Peyer's patch (tissue), 4 donors: Measurements from ENCODE around the gene AP4E1. TPM values are rescaled to one million over a fixed set of nuclear protein-coding genes. Genes with fewer than 3 reads are reported as not detected.

Experiments
- DNase-seq, 3 donors: peaks; one replicate each; pipeline ENCODE4 v3.0.0-alpha.2; 2017 to 2019
- H3K27ac ChIP-seq, 4 donors: fragments of 200-600 bp; sonication (generic); one replicate each; pipeline ENCODE4 v1.5.1; 2016 to 2019
- H3K27me3 ChIP-seq, 2 donors: fragments of 200-600 bp; sonication (generic); one replicate each; pipeline ENCODE4 v1.5.1; 2019
- H3K36me3 ChIP-seq, 3 donors: fragments of 200-600 bp; sonication (generic); one replicate each; pipeline ENCODE4 v1.5.1; 2016 to 2019
- H3K4me1 ChIP-seq, 4 donors: fragments of 200-600 bp; sonication (generic); one replicate each; pipeline ENCODE4 v1.5.1; 2016 to 2019
- H3K4me3 ChIP-seq, 4 donors: fragments of 200-600 bp; sonication (generic); 1 replicate in 3 of 4; 2 replicates in 1 of 4; pipeline ENCODE4 v1.5.1; 2016 to 2019; ENCODE audit warnings: mild to moderate bottlenecking in 1 of 4
- H3K9me3 ChIP-seq, 4 donors: fragments of 200-600 bp; sonication (generic); one replicate each; pipeline ENCODE4 v1.5.1; 2016 to 2019; ENCODE audit warnings: mild to moderate bottlenecking in 1 of 4
- POLR2A ChIP-seq, 2 donors: fragments of 450-650 bp; IDR thresholded peaks; one replicate each; pipeline ENCODE4 v1.5.1; 2017; ENCODE audit warnings: antibody characterized with exemption in 2 of 2, mild to moderate bottlenecking in 2 of 2, moderate library complexity in 2 of 2
- total RNA-seq, 4 donors: library from RNA; depleted of rRNA; stranded (reverse); fragments of >200 nt; gene quantifications; one replicate each; pipeline ENCODE4 v1.1.0, GENCODE V29; 2016
- TF ChIP-seq, protein P1 (sequence below), 6 experiments: fragments of 450-650 bp in 4 of 6; fragments of 200-600 bp in 2 of 6; sonication (generic) in 1 of 6; IDR thresholded peaks; one replicate each; pipeline ENCODE4 v1.5.1; 2017 to 2019; ENCODE audit warnings: antibody characterized with exemption in 6 of 6, mild to moderate bottlenecking in 3 of 6, moderate library complexity in 1 of 6

AP4E1 gene
- total RNA-seq, 4 donors from 2014 or later = 8.3 to 13.7 (median 11.9) TPM

DNA sequence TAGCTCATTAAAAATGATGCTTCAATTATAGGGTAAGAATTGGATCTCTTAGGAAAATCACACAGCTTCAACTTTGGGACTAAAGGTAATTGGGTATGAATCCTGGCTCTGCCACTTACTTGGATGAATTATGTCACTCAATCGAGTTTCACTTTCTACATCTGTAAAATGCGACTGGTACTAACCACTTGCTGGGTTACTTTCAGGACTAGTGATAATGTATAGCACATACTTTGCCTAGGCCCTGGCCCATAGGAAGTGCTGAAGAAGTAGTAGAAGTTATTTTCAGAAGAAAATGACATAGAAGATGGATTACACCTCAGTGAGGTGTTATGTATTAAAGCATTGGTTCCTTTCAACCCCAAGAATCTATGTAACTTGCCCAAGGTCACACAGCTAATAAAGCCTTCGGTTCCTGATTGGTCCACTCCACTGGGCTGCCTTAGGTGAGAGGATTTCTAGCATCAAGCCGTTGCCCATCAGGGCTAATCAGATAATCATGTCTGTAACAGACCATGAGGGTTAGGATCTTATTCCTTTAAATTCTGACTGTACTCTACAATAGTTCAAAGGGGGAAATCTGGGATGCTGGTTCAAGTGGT, 29.4 kb upstream of the AP4E1 start:
- Histone ChIP-seq H3K9me3 (no peaks in the 10 kb centered on the region), H3K4me1 (peaks cover 0 to 15% (median 0%) of the 10 kb centered on the region in 4 donors), H3K36me3 (no peaks in the 10 kb centered on the region), H3K27ac (peak overlapping the region in 2 of 4 donors; percentile 8 to 67), H3K4me3 (no peak overlapping the region), H3K27me3 (no peaks in the 10 kb centered on the region)
- no peak for TF ChIP-seq POLR2A (IDR thresholded peaks at IDR 0.05)
- TF ChIP-seq, protein P1, sequence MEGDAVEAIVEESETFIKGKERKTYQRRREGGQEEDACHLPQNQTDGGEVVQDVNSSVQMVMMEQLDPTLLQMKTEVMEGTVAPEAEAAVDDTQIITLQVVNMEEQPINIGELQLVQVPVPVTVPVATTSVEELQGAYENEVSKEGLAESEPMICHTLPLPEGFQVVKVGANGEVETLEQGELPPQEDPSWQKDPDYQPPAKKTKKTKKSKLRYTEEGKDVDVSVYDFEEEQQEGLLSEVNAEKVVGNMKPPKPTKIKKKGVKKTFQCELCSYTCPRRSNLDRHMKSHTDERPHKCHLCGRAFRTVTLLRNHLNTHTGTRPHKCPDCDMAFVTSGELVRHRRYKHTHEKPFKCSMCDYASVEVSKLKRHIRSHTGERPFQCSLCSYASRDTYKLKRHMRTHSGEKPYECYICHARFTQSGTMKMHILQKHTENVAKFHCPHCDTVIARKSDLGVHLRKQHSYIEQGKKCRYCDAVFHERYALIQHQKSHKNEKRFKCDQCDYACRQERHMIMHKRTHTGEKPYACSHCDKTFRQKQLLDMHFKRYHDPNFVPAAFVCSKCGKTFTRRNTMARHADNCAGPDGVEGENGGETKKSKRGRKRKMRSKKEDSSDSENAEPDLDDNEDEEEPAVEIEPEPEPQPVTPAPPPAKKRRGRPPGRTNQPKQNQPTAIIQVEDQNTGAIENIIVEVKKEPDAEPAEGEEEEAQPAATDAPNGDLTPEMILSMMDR (IDR thresholded peaks at IDR 0.05) = no peak
- no peak for DNase-seq

DNA sequence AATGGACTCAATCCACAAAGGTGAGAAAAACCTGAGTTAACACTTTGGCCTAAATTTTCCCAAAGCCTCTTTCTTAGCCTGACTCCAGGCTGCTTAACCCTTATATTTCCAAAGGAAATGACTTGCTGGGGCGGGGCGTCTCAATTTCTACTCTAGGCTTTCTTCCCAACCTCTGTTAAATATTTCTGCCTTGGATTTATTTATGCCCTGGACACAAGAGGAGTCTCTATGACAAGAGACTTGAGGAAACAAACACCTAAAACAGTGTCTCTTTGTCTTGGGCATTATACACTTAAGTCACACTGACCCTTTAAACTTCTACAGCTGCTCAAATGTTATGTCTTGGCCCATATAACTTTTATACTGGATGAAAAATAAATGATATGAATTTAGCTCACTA, 28.3 kb upstream of the AP4E1 start:
- Histone ChIP-seq H3K27me3 (no peaks in the 10 kb centered on the region), H3K4me3 (no peak overlapping the region), H3K9me3 (no peaks in the 10 kb centered on the region), H3K27ac (peak overlapping the region in 2 of 4 donors; percentile 4 to 63), H3K36me3 (no peaks in the 10 kb centered on the region), H3K4me1 (peaks cover 0 to 18% (median 0%) of the 10 kb centered on the region in 4 donors)
- TF ChIP-seq, protein P1 (IDR thresholded peaks at IDR 0.05) = no peak
- TF ChIP-seq POLR2A (IDR thresholded peaks at IDR 0.05) = no peak
- DNase-seq = no peak

DNA sequence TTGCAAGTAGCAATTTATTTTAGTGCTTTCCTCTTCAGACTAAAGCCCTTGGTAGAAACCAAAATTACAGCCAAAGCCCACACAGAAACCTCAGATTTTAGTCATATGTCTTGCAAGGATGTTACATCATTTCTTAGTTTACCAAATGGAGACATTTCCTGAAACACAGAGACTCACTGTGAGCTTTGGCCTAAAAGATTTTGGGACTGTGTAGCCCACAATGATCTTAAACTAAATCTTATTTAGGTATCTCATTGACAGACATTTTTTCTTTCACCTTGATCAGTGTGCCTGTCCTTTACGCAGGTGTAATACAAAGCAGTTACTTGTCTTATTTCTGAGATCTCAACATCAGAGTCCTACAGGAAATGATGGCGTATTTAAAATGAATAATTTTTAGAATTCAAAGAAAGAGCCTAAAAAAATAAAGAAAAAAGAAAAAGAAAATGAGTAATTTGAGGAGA, 27.8 kb upstream of the AP4E1 start:
- Histone ChIP-seq H3K27ac (peak overlapping the region in 2 of 4 donors; percentile 4 to 63), H3K4me1 (peaks cover 0 to 18% (median 0%) of the 10 kb centered on the region in 4 donors), H3K36me3 (no peaks in the 10 kb centered on the region), H3K27me3 (no peaks in the 10 kb centered on the region), H3K9me3 (no peaks in the 10 kb centered on the region), H3K4me3 (no peak overlapping the region)
- TF ChIP-seq, protein P1 (IDR thresholded peaks at IDR 0.05) = no peak
- TF ChIP-seq POLR2A (IDR thresholded peaks at IDR 0.05) = no peak
- no peak for DNase-seq

DNA sequence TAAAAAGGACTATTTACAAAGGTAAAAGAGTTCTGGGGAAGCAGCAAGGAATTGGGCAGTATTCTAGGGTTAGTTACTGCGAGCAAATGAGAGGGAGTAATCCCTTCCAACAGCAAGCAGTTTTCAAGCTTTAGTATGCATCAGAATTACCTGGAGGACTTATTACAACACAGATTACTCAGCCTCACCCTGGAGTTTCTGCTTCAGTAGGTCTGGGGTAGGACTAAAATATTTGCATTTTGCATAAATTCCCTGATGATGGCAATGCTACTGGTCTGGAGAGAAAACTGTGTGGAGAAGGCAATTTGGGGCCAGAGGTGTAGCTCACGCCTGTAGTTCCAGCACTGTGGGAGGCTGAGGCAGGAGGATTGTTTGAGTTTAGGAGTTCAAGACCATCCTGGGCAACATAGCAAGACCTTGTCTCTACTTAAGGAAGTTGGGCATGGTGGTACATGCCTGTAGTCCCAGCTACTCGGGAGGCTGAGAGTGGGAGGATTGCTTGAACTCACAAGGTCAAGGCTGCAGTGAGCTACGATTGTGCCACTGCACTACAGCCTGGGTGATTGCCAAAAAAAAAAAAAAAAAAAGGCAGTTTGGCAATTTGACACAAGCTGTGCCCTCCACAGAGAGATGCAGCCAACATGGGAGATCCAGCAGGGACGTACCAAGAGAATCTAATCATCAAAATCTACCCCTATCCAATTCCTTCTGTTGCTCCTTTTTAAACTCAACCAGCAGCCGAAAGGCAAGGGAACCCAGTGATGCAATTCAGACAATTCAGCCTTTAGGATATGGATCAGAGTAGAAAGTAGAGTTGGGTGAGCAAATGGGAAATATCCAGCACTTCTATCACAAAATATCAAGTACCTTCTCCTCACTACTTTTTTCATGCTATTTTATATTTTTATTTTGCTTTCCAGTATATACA, 27.1 kb upstream of the AP4E1 start:
- Histone ChIP-seq H3K4me1 (peaks cover 0 to 11% (median 0%) of the 10 kb centered on the region in 4 donors), H3K27me3 (no peaks in the 10 kb centered on the region), H3K4me3 (no peak overlapping the region), H3K9me3 (no peaks in the 10 kb centered on the region), H3K36me3 (no peaks in the 10 kb centered on the region), H3K27ac (peak overlapping the region in 2 of 4 donors; percentile 19 to 48)
- DNase-seq = no peak
- TF ChIP-seq, protein P1 (IDR thresholded peaks at IDR 0.05) = no peak
- TF ChIP-seq POLR2A (IDR thresholded peaks at IDR 0.05) = no peak

DNA sequence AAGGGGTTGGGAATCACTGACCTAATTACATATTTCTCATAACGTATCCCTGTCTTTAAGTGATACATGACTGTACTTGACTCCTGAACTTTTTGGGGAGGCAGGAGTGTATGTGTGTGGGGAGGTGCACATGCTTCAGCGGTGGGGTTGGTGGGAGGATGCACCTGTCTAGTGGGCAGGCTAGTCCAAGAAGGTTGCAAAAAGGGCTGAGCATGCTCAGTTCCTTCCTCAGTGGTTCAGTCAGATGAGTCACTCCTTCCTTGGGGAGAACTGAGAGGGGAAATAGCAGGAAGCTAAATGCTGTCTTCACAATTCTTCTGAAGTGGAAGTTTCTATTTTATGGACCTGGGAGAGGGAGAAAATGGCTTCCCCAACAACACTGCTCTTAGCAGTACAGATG, 24.6 kb upstream of the AP4E1 start:
- no peaks in the 10 kb centered on the region for H3K27me3 ChIP-seq
- no peaks in the 10 kb centered on the region for H3K36me3 ChIP-seq
- peak in 2 of 3 donors; percentile 65 to 78 for DNase-seq
- TF ChIP-seq POLR2A (IDR thresholded peaks at IDR 0.05) = no peak
- TF ChIP-seq, protein P1 (IDR thresholded peaks at IDR 0.05) = no peak
- H3K9me3 ChIP-seq = no peaks in the 10 kb centered on the region
- no peak overlapping the region for H3K4me3 ChIP-seq
- peak overlapping the region in 1 of 4 donors; percentile 46 for H3K27ac ChIP-seq
- H3K4me1 ChIP-seq = peaks cover 0 to 7% (median 0%) of the 10 kb centered on the region in 4 donors
